WERI-Rb-1 (cell line): Measurements from ENCODE around the gene OR10H1.

Source experiments
- DNase-seq: peaks from one replicate; pipeline ENCODE4 v3.0.0-alpha.2; 2020
- H3K27ac ChIP-seq: fragments of 250-450 bp; sonication (Bioruptor Pico); 2 replicates; pipeline ENCODE4 v1.5.1; 2020; ENCODE audit warnings: mild to moderate bottlenecking, moderate library complexity
- H3K27me3 ChIP-seq: fragments of 250-450 bp; sonication (Bioruptor Pico); 2 replicates; pipeline ENCODE4 v1.5.1; 2021; ENCODE audit warnings: mild to moderate bottlenecking, low read depth, moderate library complexity; ENCODE audit not compliant: insufficient read depth, severe bottlenecking
- H3K36me3 ChIP-seq: fragments of 250-450 bp; sonication (Bioruptor Pico); 2 replicates; pipeline ENCODE4 v1.5.1; 2020; ENCODE audit warnings: mild to moderate bottlenecking, moderate library complexity
- H3K4me3 ChIP-seq: 2 replicates; pipeline ENCODE4 v1.5.1; 2011; ENCODE audit warnings: low read depth, mild to moderate bottlenecking, control low read depth, low read length
- H3K9me3 ChIP-seq: fragments of 250-450 bp; sonication (Bioruptor Pico); 2 replicates; pipeline ENCODE4 v1.5.1; 2021; ENCODE audit warnings: mild to moderate bottlenecking, moderate library complexity; ENCODE audit not compliant: severe bottlenecking
- TF ChIP-seq, protein P1 (sequence below): IDR thresholded peaks from 2 replicates; pipeline ENCODE4 v1.5.1; 2011; ENCODE audit warnings: low read depth, mild to moderate bottlenecking, control low read depth, inconsistent platforms, low read length

The OR10H1 gene, protein sequence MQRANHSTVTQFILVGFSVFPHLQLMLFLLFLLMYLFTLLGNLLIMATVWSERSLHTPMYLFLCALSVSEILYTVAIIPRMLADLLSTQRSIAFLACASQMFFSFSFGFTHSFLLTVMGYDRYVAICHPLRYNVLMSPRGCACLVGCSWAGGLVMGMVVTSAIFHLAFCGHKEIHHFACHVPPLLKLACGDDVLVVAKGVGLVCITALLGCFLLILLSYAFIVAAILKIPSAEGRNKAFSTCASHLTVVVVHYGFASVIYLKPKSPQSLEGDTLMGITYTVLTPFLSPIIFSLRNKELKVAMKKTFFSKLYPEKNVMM

DNA sequence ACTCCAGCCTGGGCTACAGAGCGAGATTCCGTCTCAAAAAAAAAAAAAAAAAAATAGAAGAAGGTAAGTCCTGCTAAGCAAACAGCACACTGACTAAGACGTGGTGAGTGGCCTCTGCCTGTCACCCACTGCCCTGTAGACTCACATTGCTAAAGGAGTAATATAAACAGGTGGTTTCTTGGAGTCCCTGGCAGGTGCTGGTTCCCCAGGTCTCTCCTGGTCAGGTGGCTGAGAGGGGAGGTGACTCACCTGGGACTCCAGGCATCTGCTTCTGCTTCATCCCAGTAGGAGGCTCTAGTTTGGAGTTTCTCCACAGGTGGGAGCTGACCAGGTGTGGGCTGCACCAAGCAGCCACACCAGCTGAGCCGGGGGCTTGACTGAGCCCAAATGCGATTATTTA, at the start of gene OR10H1:
Gene OR10H1, minus strand, starts transcription at position 359 of the 400 bp plus-strand sequence. CDS start 7,627 bp downstream, outside the sequence.
- no peak within 1 kb of the TSS for H3K4me3 ChIP-seq
- H3K27ac ChIP-seq: no peak within 1 kb of the TSS
- TF ChIP-seq, protein P1, sequence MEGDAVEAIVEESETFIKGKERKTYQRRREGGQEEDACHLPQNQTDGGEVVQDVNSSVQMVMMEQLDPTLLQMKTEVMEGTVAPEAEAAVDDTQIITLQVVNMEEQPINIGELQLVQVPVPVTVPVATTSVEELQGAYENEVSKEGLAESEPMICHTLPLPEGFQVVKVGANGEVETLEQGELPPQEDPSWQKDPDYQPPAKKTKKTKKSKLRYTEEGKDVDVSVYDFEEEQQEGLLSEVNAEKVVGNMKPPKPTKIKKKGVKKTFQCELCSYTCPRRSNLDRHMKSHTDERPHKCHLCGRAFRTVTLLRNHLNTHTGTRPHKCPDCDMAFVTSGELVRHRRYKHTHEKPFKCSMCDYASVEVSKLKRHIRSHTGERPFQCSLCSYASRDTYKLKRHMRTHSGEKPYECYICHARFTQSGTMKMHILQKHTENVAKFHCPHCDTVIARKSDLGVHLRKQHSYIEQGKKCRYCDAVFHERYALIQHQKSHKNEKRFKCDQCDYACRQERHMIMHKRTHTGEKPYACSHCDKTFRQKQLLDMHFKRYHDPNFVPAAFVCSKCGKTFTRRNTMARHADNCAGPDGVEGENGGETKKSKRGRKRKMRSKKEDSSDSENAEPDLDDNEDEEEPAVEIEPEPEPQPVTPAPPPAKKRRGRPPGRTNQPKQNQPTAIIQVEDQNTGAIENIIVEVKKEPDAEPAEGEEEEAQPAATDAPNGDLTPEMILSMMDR: no peak
- DNase-seq: no peak
- H3K27me3 ChIP-seq: peaks cover 78% of the 10 kb centered on the region
- H3K36me3 ChIP-seq: no peaks in the 10 kb centered on the region
- no peaks in the 10 kb centered on the region for H3K9me3 ChIP-seq

DNA sequence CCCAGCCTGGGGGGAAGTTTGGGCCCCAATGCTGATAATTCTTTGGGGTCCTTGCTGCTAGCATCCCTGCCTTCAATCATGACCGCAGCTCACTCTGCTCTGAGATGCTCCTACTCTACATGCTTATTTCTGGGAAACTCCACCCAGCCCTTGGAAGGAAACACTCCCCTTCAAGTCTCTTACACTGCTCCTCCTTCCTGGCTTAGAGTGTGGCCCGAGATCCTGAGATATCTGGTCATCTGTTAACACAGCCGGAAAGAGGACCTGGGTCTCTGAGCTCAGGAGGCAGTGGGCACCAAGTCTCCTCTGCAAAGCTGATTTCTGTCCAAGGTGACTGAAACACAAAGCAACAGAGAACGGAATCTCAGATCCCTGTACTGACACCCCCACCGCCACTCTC, 49.4 kb upstream of the OR10H1 start:
- TF ChIP-seq, protein P1: no peak
- H3K36me3 ChIP-seq: no peaks in the 10 kb centered on the region
- peaks cover 72% of the 10 kb centered on the region for H3K27me3 ChIP-seq
- no peak overlapping the region for H3K27ac ChIP-seq
- H3K9me3 ChIP-seq: no peaks in the 10 kb centered on the region
- H3K4me3 ChIP-seq: no peak overlapping the region
- DNase-seq: no peak

DNA sequence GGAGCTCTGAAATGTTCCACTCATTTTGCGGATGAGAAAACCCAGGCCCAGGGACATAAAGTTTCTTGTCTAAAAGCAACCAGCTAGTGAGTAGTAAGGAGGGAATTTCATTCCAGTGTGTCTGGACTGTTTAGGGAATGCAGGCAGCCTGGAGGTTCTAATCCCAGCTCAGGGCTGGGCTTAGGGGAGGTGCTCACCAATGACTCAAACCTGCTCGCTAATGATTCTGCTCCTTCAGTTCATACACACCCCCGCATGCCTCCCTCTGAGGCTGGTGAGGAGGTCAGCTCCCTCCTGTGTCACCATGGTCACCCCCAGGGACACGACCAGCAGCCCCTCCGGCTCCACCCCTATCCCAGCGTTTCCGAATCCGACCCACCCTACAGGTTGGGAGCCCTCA, 47.8 kb upstream of the OR10H1 start:
- no peak overlapping the region for H3K4me3 ChIP-seq
- peaks cover 76% of the 10 kb centered on the region for H3K27me3 ChIP-seq
- no peak for DNase-seq
- H3K9me3 ChIP-seq: no peaks in the 10 kb centered on the region
- H3K27ac ChIP-seq: no peak overlapping the region
- TF ChIP-seq, protein P1: no peak
- no peaks in the 10 kb centered on the region for H3K36me3 ChIP-seq

DNA sequence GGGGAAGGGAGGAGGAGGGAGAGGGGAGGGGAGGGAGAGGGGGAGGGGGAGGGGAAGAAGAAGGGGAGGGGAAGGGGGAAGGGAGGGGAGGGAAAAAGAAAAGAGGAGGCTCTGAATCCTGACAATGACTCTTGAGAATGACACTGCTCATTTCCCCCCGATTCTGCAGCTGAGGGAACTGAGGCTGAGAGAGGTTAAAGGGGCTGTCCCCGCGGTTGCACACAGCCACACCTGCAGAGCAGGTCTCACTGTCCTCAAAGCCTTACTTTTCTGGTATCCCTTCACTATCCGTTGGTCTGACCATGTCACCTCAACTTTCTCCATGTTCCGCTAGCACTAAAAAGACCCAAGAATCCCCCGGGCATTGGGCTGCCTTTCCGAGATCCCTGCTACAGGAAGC, 47.0 kb upstream of the OR10H1 start:
- no peaks in the 10 kb centered on the region for H3K36me3 ChIP-seq
- no peak overlapping the region for H3K4me3 ChIP-seq
- H3K9me3 ChIP-seq: no peaks in the 10 kb centered on the region
- DNase-seq: no peak
- peaks cover 76% of the 10 kb centered on the region for H3K27me3 ChIP-seq
- H3K27ac ChIP-seq: no peak overlapping the region
- TF ChIP-seq, protein P1: no peak

DNA sequence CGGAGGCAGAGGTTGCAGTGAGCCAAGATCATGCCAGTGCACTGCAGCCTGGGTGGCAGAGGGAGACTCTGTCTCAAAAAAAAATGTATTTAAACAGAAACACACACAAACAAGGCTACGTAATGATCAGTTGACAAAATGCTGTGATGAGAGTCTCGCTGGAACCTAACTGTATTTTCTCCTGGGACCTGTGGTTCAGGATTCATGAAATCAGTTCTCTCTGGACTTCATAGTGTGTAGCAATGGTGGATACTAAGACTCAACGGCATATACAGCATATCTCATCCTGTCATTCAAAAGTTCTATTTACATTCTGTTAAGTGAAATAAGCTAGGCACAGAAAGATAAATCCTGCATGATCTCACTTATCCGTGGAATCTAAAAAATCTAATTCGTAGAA, 45.1 kb upstream of the OR10H1 start:
- Histone ChIP-seq H3K9me3 (no peaks in the 10 kb centered on the region), H3K27me3 (peaks cover 75% of the 10 kb centered on the region), H3K27ac (no peak overlapping the region), H3K4me3 (no peak overlapping the region), H3K36me3 (no peaks in the 10 kb centered on the region)
- TF ChIP-seq, protein P1: no peak
- no peak for DNase-seq

DNA sequence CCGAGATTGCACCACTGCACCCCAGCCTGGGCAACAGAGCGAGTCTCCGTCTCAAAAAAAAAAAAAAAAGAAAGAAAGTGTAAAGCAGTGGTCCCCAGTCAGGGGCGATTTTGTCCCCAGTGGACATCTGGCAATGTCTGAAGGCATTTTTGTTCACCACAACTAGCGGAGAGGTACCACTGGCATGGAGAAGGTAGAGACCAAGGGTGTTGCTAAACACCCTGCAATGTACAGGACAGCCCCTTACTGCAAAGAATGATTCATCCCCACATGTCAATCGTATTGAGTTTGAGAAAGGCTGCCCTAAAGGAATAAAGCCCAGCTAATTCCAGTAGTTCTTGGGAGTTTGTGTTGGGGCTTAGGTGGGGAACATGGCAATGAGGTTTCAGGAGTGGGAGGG, 43.7 kb upstream of the OR10H1 start:
- no peak for DNase-seq
- no peak overlapping the region for H3K4me3 ChIP-seq
- no peaks in the 10 kb centered on the region for H3K36me3 ChIP-seq
- H3K27me3 ChIP-seq: peaks cover 80% of the 10 kb centered on the region
- TF ChIP-seq, protein P1: no peak
- H3K9me3 ChIP-seq: no peaks in the 10 kb centered on the region
- H3K27ac ChIP-seq: no peak overlapping the region
